EH (cell line): ENCODE results near the gene IQCH.
"Not testable (repeated sequence)": the region's sequence is repeated elsewhere in the genome, so short reads cannot be mapped to it uniquely, and the experiment has no call there.

Source experiments
- DNase-seq: peaks from one replicate; pipeline ENCODE4 v3.0.0-alpha.2; 2015; ENCODE audit warnings: low read depth

Gene IQCH

DNA sequence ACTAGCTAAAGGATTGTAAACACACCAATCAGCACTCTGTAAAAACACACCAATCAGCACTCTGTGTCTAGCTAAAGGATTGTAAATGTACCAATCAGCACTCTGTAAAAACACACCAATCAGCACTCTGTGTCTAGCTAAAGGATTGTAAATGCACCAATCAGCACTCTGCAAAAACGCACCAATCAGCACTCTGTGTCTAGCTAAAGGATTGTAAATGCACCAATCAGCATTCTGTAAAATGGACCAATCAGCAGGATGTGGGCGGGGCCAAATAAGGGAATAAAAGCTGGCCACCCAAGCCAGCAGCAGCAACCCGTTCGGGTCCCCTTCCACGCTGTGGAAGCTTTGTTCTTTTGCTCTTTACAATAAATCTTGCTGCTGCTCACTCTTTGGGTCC is 8.0 kb upstream of the IQCH start:
- not testable (repeated sequence) for DNase-seq

DNA sequence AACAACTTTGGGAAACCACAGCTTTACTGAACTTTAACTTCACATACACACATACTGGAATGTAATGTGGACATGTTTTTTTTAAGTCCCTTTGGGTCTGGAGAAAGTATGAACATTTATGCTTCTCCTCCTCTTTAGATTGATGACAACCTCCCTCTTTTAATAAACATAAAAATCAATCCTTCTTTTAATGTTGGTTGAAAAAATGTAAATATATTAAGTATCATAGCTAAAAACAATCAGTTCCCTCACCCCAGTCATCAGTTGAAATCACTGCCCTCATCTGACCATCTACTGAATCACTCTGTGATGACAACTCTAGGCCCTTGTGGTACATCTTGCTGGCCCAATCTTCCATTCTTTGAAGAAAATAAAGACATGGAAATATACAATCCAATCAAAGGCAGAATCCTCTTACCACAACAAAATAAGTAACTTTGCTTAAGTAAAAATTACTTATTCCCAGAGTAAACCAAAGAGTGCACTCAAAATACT is 6.5 kb upstream of the IQCH start:
- DNase-seq = no peak

DNA sequence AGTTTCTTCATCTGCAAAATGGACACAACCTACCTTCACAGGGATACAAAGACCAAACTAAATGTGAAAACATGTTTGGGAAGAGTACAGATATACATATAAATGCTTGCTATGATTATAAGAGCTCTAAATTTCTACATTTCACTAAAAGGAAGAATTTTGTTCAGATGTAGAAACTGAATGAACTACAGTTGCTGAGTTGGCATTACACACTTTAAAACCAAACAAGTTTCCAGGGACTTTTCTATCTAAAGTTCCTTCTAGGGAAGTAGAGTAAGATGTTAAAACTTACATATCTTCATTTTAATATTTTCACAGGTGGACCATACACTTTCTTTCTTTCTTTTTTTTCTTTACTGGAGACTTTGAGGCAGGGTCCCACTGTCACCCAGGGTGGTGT is 4.8 kb upstream of the IQCH start:
- no peak for DNase-seq

GRCh38 chr15:67251318-67251717 is 3.3 kb upstream of the IQCH start:
- DNase-seq = no peak

DNA sequence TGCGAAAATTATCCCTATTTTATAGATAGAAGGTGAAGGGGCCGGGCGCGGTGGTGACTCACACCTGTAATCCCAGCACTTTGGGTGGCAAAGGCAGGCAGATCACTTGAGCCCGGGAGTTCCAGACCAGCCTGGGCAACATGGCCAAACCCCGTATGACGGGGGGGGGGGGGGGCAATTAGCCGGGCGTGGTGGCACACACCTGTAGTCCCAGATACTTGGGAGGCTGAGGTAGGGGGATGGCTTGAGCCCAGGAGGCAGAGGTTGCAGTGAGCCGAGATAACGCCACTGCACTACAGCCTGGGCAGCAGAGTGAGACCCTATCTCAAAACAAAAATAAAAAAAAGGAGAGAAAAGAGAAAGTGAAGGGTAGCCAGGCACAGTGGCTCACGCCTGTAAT is 1.5 kb upstream of the IQCH start:
- no peak for DNase-seq

- DNase-seq = peak; percentile 35
Measured at GRCh38 chr15:67253549-67254237, 893 bp upstream of the IQCH start.

DNA sequence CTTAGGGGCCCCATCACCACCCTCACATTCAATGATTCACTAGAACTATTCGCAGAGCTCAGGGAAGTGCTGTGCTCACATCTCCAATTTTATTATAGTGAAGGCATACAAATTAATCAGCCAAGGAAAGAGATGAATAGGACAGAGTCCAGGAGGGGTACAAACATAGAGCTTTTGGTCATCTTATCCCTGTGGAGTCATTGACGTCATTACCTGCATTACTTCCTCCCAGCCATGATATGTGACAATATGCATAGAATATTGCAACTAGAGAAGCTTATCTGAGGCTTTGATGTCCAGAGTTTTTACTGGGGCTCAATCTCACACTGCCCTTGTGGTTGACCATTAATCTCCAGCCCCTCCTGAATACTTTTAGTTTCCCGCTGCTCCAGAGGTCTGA is 1.5 kb downstream of the IQCH start:
- DNase-seq = no peak

DNA sequence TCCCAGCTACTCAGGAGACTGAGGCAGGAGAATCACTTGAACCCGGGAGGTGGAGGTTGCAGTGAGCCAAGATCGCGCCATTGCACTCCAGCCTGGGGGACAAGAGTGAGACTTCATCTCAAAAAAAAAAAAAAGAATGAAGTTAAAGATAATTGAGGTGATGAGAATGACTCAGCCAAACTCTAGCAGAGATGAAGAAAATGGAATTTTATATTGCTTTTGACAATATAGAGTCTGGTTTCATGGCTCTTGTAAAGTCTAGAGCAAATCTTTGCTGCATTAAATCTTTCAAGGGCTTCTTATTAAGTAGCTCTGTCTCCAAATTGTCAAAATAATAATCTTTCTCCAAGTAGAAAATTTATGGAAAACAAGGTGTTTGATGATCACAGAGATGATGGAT is 3.8 kb downstream of the IQCH start:
- not testable (repeated sequence) for DNase-seq

DNA sequence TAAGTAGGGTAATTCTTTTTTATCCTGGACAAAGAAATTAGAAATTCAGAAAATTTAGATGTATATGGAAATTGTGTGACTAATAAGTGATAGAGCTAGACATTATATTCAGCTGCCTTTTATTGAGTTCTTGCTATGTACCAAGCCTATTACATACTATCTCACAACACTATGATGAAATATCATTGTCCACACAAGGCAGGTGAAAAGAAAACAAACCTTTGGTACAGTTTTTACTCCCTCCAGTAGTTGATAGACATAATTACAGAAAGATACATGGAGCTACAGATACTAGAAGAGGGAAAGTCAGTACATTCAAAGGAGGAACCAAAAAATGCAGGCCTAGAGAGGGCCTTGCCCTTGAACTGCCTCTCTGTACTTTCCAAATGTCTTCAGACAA is 4.8 kb downstream of the IQCH start:
- DNase-seq = no peak

GRCh38 chr15:67259806-67260205 is 5.2 kb downstream of the IQCH start:
- no peak for DNase-seq

- DNase-seq = no peak
Measured at GRCh38 chr15:67266870-67267269, 12.3 kb downstream of the IQCH start.

- DNase-seq = no peak
Measured at GRCh38 chr15:67267440-67267839, 12.9 kb downstream of the IQCH start.

DNA sequence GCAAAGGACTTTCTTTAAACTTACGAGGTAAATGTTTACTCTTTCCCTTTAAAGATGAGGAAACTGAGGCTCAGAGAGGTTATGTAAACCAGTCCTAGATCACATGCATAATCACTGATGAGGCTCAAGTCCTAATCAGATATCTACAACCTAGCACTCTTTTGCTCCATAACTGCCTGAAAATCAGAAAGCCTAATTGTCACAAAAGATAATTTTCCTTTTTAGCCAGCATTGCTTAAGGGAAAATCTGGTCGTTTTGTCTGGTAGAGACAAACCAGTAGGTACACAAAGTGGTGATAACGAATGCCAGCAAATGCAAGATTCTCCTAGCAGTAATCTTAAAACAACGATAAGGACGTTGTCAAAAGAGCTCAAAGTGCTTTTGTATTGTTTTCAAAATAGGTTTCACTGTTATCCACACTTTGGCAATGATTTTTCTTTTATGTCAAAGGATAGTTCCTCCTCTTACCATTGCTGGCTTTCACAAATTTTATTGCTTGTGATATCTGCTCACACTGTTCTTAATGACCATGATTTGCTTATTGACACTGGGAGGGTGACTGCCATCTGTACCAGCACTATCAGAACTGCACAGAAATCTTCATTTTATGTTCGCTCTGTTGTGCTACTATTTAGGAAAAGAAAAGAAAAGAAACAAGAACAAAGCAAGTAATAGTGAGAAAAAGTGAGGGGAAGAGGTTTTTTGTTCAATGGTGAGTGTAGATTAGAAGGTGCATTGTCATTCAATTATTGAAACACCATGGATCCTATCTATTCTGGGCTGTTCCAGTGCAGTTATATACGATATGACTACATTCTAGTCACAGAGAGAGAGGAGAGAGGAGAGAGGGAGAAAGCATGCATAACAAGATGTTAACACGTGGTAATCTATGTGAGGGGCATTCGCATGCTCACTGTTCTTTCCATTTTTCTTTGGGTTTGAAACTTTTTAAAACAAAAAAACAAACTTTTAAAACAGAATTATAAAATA is 13.7 kb downstream of the IQCH start:
- no peak for DNase-seq

DNA sequence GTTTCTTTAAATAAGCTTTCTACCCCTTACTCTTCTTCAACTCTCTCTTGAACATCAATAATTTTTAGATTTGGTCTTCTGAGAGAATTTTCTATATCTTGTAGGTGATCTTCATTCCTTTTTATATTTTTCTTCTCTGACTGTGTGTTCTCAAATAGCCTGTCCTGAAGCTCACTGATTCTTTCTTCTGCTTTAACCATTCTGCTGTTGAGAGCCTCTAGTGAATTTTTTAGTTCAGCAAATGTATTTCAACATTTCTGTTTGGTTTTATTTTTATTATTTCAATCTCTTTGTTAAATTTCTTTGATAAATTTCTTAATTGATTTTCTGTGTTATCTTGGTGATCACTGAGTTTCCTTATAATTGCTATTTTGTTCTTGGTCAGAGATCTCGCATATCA is 19.6 kb downstream of the IQCH start:
- DNase-seq = no peak

DNA sequence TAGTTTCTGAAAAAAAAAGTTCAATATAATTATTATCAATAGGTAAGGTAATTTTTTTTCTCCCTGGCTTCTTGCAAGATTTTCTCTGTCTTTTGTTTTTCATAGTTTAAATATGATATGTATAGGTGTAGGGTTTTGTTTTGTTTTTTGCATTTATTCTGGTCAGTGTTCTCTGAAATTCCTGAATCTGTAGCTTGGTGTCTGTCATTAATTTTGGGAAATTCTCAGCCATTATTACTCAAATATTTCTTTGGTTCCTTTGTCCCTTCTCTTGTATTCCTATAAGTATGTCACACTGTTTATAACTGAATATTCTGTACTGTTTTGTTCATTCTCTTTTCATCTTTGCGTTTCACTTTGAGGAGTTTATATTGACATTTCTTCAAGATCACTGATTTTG is 22.1 kb downstream of the IQCH start:
- no peak for DNase-seq

- DNase-seq = no peak
Measured at GRCh38 chr15:67280217-67280616, 25.6 kb downstream of the IQCH start.

DNA sequence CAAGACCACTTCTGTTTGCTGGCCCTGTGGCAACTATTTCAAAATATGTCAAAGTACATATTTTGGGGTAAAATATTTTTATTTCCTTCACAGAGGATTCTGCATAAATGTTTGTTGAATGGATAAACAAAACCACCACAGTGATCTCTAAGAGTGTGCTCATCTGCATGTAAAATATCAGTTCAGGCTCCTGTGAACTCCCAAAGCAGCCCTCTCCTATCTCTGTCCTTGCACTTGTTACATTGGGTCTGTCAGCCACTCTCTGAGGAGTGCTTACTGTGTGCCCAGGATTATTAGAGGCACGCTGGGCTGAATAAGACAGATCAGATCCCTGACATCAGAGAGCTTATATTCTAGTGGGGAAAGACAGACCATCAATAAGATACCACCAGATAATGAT is 27.1 kb downstream of the IQCH start:
- DNase-seq = no peak

- DNase-seq = not testable (repeated sequence)
Measured at GRCh38 chr15:67285625-67286024, 31.0 kb downstream of the IQCH start.

DNA sequence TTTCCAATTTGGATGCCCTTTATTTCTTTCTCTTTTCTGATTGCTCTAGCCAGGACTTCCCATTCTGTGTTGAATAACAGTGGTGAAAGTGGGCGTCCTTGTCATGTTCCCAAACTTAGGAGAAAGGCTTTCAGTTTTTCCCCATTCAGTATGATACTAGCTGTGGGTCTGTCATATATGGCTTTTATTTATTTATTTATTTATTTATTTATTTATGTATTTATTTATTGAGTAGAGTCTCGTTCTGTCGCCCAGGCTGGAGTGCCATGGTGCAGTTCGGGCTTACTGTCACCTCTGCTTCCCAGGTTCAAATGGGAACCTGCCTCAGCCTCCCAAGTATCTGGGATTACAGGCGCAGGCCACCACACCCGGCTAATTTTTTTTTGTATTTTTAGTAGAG is 31.8 kb downstream of the IQCH start:
- not testable (repeated sequence) for DNase-seq

DNA sequence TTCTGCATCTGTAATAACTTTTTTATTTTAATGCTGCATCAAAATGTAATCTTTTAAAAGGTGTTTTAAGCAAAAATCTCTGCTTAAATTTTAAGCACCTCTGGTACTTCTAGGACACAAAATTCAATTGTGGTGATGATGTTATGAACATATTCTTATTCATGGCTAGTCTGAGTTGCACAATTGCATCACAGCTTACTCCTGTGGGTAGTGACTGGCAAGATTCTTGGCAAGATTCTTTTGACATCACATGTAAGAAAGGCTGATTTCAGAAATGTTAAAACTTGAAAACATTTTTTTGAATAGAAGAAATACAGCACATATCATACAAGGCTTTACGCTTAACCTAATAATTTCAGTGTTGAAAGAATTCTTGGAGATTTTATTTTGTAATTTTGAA is 35.7 kb downstream of the IQCH start:
- peak; percentile 7 for DNase-seq

DNA sequence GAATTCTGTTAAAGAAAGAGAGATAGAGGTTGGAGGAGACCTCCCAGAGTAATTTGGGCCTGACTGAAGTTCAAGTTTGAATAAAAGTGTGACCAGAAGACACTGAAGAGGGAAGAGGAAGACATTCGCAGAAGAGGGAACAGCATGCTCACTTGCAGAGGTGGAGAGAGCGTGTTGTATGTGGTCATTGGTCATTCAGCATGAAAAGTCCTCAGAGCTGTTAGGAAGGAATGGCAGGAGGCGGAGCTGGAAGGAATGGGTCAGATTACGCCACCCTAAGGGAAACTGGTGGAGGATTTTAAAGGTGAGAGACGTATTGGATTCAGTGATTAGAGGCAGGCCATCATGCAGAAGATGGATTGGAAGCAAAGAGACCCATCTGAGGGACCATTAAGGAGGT is 41.6 kb downstream of the IQCH start:
- DNase-seq = peak; percentile 2

DNA sequence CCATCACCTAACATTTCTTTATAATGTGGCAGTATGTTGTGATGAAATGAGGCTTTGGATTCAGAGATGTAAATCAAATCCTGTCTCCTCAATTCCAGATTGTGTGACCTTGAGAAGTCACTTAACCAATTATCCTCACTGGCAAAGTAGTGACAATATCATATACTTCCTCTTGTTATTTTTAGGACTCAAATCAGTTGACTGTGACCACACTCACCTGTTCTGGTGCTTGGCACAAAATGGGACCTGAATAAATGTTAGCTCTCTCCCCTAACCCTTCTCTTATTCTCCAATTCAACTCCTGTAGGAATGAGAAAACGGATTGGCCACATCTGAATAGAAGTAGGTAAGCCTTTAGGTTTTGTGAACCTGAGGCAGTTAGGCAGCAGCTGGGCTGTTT is 42.1 kb downstream of the IQCH start:
- no peak for DNase-seq
